Keratinocyte (primary cell): Measurements from ENCODE around the gene STX3. TPM values are rescaled to one million over a fixed set of nuclear protein-coding genes. Genes with fewer than 3 reads are reported as not detected.

Experiments
- DNase-seq: peaks from one replicate; pipeline ENCODE4 v3.0.0-alpha.2; 2011; ENCODE audit warnings: low read depth, missing footprints, low spot score
- FAIRE-seq: peaks from 2 replicates; lab custom pipeline; 2011; peaks lifted over from hg19 to GRCh38; lab: Jason Lieb, UNC
- H2AFZ ChIP-seq: 2 replicates; pipeline ENCODE4 v1.6.0; 2012; ENCODE audit warnings: low read length, control low read depth, inconsistent platforms; ENCODE audit not compliant: control insufficient read depth
- H3K27ac ChIP-seq: 2 replicates; pipeline ENCODE4 v1.5.1; 2011; ENCODE audit warnings: low read length; ENCODE audit not compliant: control insufficient read depth, insufficient read depth
- H3K27me3 ChIP-seq: 3 replicates; pipeline ENCODE4 v1.6.0; 2011; ENCODE audit warnings: low read length; ENCODE audit not compliant: control insufficient read depth, insufficient read depth; ENCODE audit errors: extremely low read depth
- H3K36me3 ChIP-seq, 2 experiments: 2 replicates in 1 of 2; 3 replicates in 1 of 2; pipeline ENCODE4 v1.5.1; 2011; ENCODE audit warnings: low read length in 2 of 2, mild to moderate bottlenecking in 1 of 2; ENCODE audit not compliant: control insufficient read depth in 2 of 2, insufficient read depth in 2 of 2; ENCODE audit errors: extremely low read depth in 1 of 2
- H3K4me1 ChIP-seq: 3 replicates; pipeline ENCODE4 v1.5.1; 2011; ENCODE audit warnings: low read length; ENCODE audit not compliant: control insufficient read depth, insufficient read depth; ENCODE audit errors: extremely low read depth
- H3K4me2 ChIP-seq: 3 replicates; pipeline ENCODE4 v1.6.0; 2011; ENCODE audit warnings: low read depth, low read length; ENCODE audit not compliant: control insufficient read depth, insufficient read depth; ENCODE audit errors: extremely low read depth
- H3K4me3 ChIP-seq, 3 experiments: fragments of 200-600 bp in 1 of 3; sonication (generic) in 1 of 3; 2 replicates in 2 of 3; 3 replicates in 1 of 3; pipeline ENCODE4 v1.5.1; 2011 to 2016; ENCODE audit warnings: low read length in 3 of 3, mild to moderate bottlenecking in 3 of 3, control low read depth in 2 of 3, inconsistent platforms in 1 of 3, low read depth in 1 of 3, mixed read lengths in 1 of 3, mixed run types in 1 of 3, moderate library complexity in 1 of 3; ENCODE audit not compliant: control insufficient read depth in 2 of 3, insufficient read depth in 2 of 3; ENCODE audit errors: extremely low read depth in 1 of 3
- H3K79me2 ChIP-seq: 2 replicates; pipeline ENCODE4 v1.6.0; 2012; ENCODE audit warnings: low read length; ENCODE audit not compliant: control insufficient read depth, insufficient read depth
- H3K9ac ChIP-seq: 3 replicates; pipeline ENCODE4 v1.6.0; 2011; ENCODE audit warnings: low read length; ENCODE audit not compliant: control insufficient read depth, insufficient read depth; ENCODE audit errors: extremely low read depth
- H3K9me1 ChIP-seq: 3 replicates; pipeline ENCODE4 v1.6.0; 2011; ENCODE audit warnings: low read length; ENCODE audit not compliant: control insufficient read depth, insufficient read depth; ENCODE audit errors: extremely low read depth
- H3K9me3 ChIP-seq: 2 replicates; pipeline ENCODE4 v1.5.1; 2012; ENCODE audit warnings: low read depth, low read length; ENCODE audit not compliant: control insufficient read depth
- H4K20me1 ChIP-seq: 3 replicates; pipeline ENCODE4 v1.6.0; 2011; ENCODE audit warnings: low read length; ENCODE audit not compliant: control insufficient read depth, insufficient read depth; ENCODE audit errors: extremely low read depth
- EZH2 ChIP-seq: IDR thresholded peaks from one replicate; pipeline ENCODE4 v1.6.1; 2012; ENCODE audit warnings: inconsistent platforms, mild to moderate bottlenecking, low read length, moderate library complexity
- dilution Hi-C: fragments of 300-500 bp; cut with MboI; formaldehyde crosslinking; loops from one replicate; pipeline ENCODE4 v1.7.0; 2020; ENCODE audit warnings: low sequenced_read_pairs; ENCODE audit not compliant: extremely low pct_ligation_motif_present
- polyA plus RNA-seq, 5 experiments: library from polyadenylated mRNA; depleted of rRNA in 3 of 5; stranded (reverse) in 3 of 5; stranded (forward) in 1 of 5; unstranded in 1 of 5; fragments of >200 nt; gene quantifications; 1 replicate in 1 of 5; 2 replicates in 3 of 5; 3 replicates in 1 of 5; pipeline versions ENCODE4 v1.2.1 to v1.2.3, GENCODE V29; 2011 to 2012; ENCODE audit warnings: missing spikeins in 2 of 5, low read depth in 1 of 5, low replicate concordance in 1 of 5
- TF ChIP-seq, protein P1 (sequence below), 3 experiments: IDR thresholded peaks in 1 of 3; conservative IDR thresholded peaks in 1 of 3; optimal IDR thresholded peaks in 1 of 3; 2 replicates in 2 of 3; 3 replicates in 1 of 3; pipeline versions ENCODE3 to v1.5.1; 2011; ENCODE audit warnings: low read length in 3 of 3, mild to moderate bottlenecking in 3 of 3, moderate library complexity in 2 of 3, control low read depth in 1 of 3, inconsistent platforms in 1 of 3; ENCODE audit not compliant: insufficient read depth in 2 of 3; ENCODE audit errors: extremely low read depth in 1 of 3

Gene STX3
- polyA plus RNA-seq, 1 donor (not counting 4 experiments of a cell fraction or from before 2014, with no cell fraction given) = 48.0 TPM

- Histone ChIP-seq H3K79me2 (no peaks in the 10 kb centered on the region), H3K9me1 (no peaks in the 10 kb centered on the region), H3K4me3 (no peak overlapping the region), H3K4me2 (no peak overlapping the region), H3K36me3 (peaks cover 26 to 29% of the 10 kb centered on the region in 2 experiments), H3K4me1 (peaks cover 4% of the 10 kb centered on the region), H3K27me3 (no peaks in the 10 kb centered on the region), H3K9me3 (no peaks in the 10 kb centered on the region), H2AFZ (no peak overlapping the region), H3K27ac (no peak overlapping the region), H3K9ac (no peak overlapping the region), H4K20me1 (no peaks in the 10 kb centered on the region)
- FAIRE-seq = no peak
- no peak for TF ChIP-seq EZH2
- TF ChIP-seq, protein P1, sequence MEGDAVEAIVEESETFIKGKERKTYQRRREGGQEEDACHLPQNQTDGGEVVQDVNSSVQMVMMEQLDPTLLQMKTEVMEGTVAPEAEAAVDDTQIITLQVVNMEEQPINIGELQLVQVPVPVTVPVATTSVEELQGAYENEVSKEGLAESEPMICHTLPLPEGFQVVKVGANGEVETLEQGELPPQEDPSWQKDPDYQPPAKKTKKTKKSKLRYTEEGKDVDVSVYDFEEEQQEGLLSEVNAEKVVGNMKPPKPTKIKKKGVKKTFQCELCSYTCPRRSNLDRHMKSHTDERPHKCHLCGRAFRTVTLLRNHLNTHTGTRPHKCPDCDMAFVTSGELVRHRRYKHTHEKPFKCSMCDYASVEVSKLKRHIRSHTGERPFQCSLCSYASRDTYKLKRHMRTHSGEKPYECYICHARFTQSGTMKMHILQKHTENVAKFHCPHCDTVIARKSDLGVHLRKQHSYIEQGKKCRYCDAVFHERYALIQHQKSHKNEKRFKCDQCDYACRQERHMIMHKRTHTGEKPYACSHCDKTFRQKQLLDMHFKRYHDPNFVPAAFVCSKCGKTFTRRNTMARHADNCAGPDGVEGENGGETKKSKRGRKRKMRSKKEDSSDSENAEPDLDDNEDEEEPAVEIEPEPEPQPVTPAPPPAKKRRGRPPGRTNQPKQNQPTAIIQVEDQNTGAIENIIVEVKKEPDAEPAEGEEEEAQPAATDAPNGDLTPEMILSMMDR (optimal IDR thresholded peaks at IDR 0.05 in 1 of 3, IDR thresholded peaks at IDR 0.05 in 1 of 3, conservative IDR thresholded peaks at IDR 0.05 in 1 of 3; ENCODE audit: extremely low read depth in 1 of 3, insufficient read depth in 2 of 3, low read length in 3 of 3) = peak; percentile 33 to 49 (median 43)
- no peak for DNase-seq
- dilution Hi-C loops = no loop called here
These were observed 47.5 kb downstream of the STX3 start for GRCh38 chr11:59802639-59803176.

DNA sequence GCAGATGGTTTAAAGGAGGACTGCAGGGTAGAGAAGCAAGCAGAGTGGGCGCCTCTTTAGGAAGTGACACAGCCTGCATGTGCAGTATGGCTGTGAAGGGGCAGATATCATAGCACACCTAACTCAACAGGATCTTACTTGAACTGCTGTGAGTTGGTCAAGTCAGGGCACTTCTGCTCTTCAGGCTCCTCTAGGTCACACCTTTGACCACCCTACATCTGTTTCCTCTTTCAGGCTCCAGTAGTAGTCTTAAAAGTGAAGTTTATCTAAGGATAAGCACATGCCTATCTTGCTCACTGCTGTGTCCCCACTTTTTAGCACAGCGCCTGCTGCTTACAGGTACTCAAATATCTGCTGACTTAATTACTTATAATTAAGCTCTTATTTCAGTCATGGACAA, 48.9 kb downstream of the STX3 start:
- H3K27ac ChIP-seq = no peak overlapping the region
- no peaks in the 10 kb centered on the region for H3K9me3 ChIP-seq
- H2AFZ ChIP-seq = no peak overlapping the region
- H4K20me1 ChIP-seq = no peaks in the 10 kb centered on the region
- peaks cover 7% of the 10 kb centered on the region for H3K4me1 ChIP-seq
- no peak overlapping the region for H3K4me2 ChIP-seq
- H3K27me3 ChIP-seq = no peaks in the 10 kb centered on the region
- TF ChIP-seq EZH2 = no peak
- TF ChIP-seq, protein P1 (optimal IDR thresholded peaks at IDR 0.05 in 1 of 3, IDR thresholded peaks at IDR 0.05 in 1 of 3, conservative IDR thresholded peaks at IDR 0.05 in 1 of 3; ENCODE audit: extremely low read depth in 1 of 3, insufficient read depth in 2 of 3, low read length in 3 of 3) = no peak
- DNase-seq (no peak), FAIRE-seq (no peak)
- peaks cover 2% of the 10 kb centered on the region for H3K79me2 ChIP-seq
- no peak overlapping the region for H3K4me3 ChIP-seq
- H3K9me1 ChIP-seq = no peaks in the 10 kb centered on the region
- dilution Hi-C loops = no loop called here
- no peak overlapping the region for H3K9ac ChIP-seq
- peaks cover 29 to 34% of the 10 kb centered on the region in 2 experiments for H3K36me3 ChIP-seq
